ENCODE results near the gene ATXN1L.

DNA sequence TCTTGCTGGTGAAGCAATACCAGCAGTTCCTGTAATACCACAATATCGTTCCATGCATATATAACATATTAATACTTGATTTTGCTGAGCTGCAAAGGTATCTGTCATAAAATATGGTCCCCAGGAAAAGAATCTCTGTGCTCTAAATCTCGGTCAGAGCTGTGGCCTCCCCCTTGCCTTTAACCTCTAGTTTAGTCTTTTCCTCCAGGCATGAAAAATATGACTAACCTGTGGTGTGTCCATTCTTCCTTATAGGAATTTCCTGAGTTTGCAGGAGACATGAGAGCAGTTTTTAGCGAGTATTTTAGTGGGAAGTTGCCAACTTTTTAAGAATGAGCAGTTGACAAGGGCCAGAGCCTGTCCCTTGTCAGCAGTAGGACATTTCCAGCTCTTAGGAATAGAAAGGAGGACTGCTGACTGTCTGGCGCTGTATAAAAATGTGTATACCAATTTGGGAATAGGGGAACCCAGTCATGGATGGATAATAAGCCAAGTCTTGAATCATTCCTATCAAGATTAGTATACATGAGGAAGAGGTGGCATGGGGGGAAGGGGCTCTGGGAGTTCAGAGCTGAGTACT is 8.7 kb downstream of the ATXN1L start:
- TF ChIP-seq CTCF (IDR thresholded peaks at IDR 0.05; ENCODE audit: low read depth, low read length, poor library complexity, severe bottlenecking) (no peak), EZH2phosphoT487 (IDR thresholded peaks at IDR 0.05; ENCODE audit: borderline replicate concordance, low read length) (no peak)
